Testis (tissue), 3 donors: ENCODE measurements around the gene SCN4A. TPM values are rescaled to one million over a fixed set of nuclear protein-coding genes. Genes with fewer than 3 reads are reported as not detected.

ENCODE experiments used
- DNase-seq: peaks from one replicate; pipeline ENCODE4 v3.0.0-alpha.2; 2019
- H3K27ac ChIP-seq, 2 donors: fragments of 200-600 bp; sonication (generic); one replicate each; pipeline ENCODE4 v1.5.1; 2019
- H3K27me3 ChIP-seq: fragments of 200-600 bp; sonication (generic); one replicate; pipeline ENCODE4 v1.5.1; 2019
- H3K36me3 ChIP-seq: fragments of 200-600 bp; sonication (generic); one replicate; pipeline ENCODE4 v1.5.1; 2017; ENCODE audit warnings: low read depth; ENCODE audit errors: missing control alignments
- H3K4me1 ChIP-seq: fragments of 200-600 bp; sonication (generic); one replicate; pipeline ENCODE4 v1.5.1; 2019
- H3K4me3 ChIP-seq, 2 donors: fragments of 200-600 bp; sonication (generic); one replicate each; pipeline ENCODE4 v1.5.1; 2017 to 2019
- H3K9me3 ChIP-seq: fragments of 200-600 bp; sonication (generic); one replicate; pipeline ENCODE4 v1.5.1; 2017
- CTCF ChIP-seq, 3 experiments: fragments of 450-650 bp in 2 of 3; fragments of 200-600 bp in 1 of 3; sonication (generic) in 1 of 3; IDR thresholded peaks; one replicate each; pipeline ENCODE4 v1.5.1; 2016 to 2019; ENCODE audit warnings: antibody characterized with exemption in 3 of 3, mild to moderate bottlenecking in 2 of 3, moderate library complexity in 1 of 3
- POLR2A ChIP-seq: fragments of 450-650 bp; IDR thresholded peaks from one replicate; pipeline ENCODE4 v1.6.1; 2017; ENCODE audit warnings: antibody characterized with exemption, mild to moderate bottlenecking, moderate library complexity
- WGBS, 2 donors: methylation state at CpG; one replicate each; pipeline ENCODE4 v1.1.5; 2018; 5-methylcytosine and 5-hydroxymethylcytosine counted together
- intact Hi-C: fragments of 100-400 bp; cut with DNase I; formaldehyde crosslinking; loops from one replicate; pipeline ENCODE4 v1.15.1; 2023; ENCODE audit warnings: low total_unique reads
- polyA plus RNA-seq: library from polyadenylated mRNA; stranded (reverse); fragments of 350-450 nt; fragmentation: Illumina TruSeq; extraction: RNeasy Lipid Tissue Mini Kit (QIAGEN cat#74804); gene quantifications from one replicate; pipeline ENCODE4 v1.2.3, GENCODE V29; 2014; ENCODE audit warnings: low read depth, low replicate concordance; ENCODE audit not compliant: insufficient read depth
- total RNA-seq, 2 donors: library from RNA; depleted of rRNA; stranded (reverse); fragments of >200 nt; gene quantifications; one replicate each; pipeline ENCODE4 v1.2.3, GENCODE V29; 2016

Gene SCN4A
- total and polyA plus RNA-seq, 3 donors from 2014 or later, result 2.0 to 2.8 (median 2.3) TPM

- no peak overlapping the region for H3K4me3 ChIP-seq
- H3K27me3 ChIP-seq, result no peaks in the 10 kb centered on the region
- TF ChIP-seq CTCF (IDR thresholded peaks at IDR 0.05) (no peak), POLR2A (no peak)
- H3K4me1 ChIP-seq, result no peaks in the 10 kb centered on the region
- H3K27ac ChIP-seq, result no peak overlapping the region
- intact Hi-C loops, result no loop called here
- no peaks in the 10 kb centered on the region for H3K9me3 ChIP-seq
- WGBS, 2 donors, result 88 to 89% methylated on average over 4 to 6 of the region's 6 CpGs
- DNase-seq, result no peak
- H3K36me3 ChIP-seq, result no peaks in the 10 kb centered on the region
Observed at GRCh38 chr17:63973247-63973646, 529 bp upstream of the SCN4A start.

GRCh38 chr17:63969278-63969677, 3.4 kb downstream of the SCN4A start:
- 80 to 87% methylated on average over 9 to 10 of the region's 10 CpGs for WGBS, 2 donors
- H3K27me3 ChIP-seq, result no peaks in the 10 kb centered on the region
- TF ChIP-seq POLR2A, result no peak
- TF ChIP-seq CTCF (IDR thresholded peaks at IDR 0.05), result no peak
- H3K36me3 ChIP-seq, result no peaks in the 10 kb centered on the region
- H3K4me3 ChIP-seq, result no peak overlapping the region
- no peak for DNase-seq
- H3K4me1 ChIP-seq, result no peaks in the 10 kb centered on the region
- no peaks in the 10 kb centered on the region for H3K9me3 ChIP-seq
- H3K27ac ChIP-seq, result no peak overlapping the region
- intact Hi-C loops, result no loop called here

GRCh38 chr17:63967953-63968352, 4.8 kb downstream of the SCN4A start:
- Histone ChIP-seq H3K4me1 (peaks cover 5% of the 10 kb centered on the region), H3K27ac (no peak overlapping the region), H3K9me3 (no peaks in the 10 kb centered on the region), H3K36me3 (no peaks in the 10 kb centered on the region), H3K27me3 (no peaks in the 10 kb centered on the region), H3K4me3 (no peak overlapping the region)
- 90 to 92% methylated on average over 14 to 19 of the region's 19 CpGs for WGBS, 2 donors
- no peak for TF ChIP-seq CTCF (IDR thresholded peaks at IDR 0.05)
- no peak for TF ChIP-seq POLR2A
- intact Hi-C loops, result no loop called here
- DNase-seq, result no peak

- Histone ChIP-seq H3K36me3 (no peaks in the 10 kb centered on the region), H3K27me3 (no peaks in the 10 kb centered on the region), H3K9me3 (no peaks in the 10 kb centered on the region), H3K27ac (no peak overlapping the region), H3K4me3 (no peak overlapping the region), H3K4me1 (peaks cover 7% of the 10 kb centered on the region)
- WGBS, 2 donors, result 86 to 91% methylated on average over 11 of the region's 11 CpGs
- no peak for TF ChIP-seq POLR2A
- no peak for TF ChIP-seq CTCF (IDR thresholded peaks at IDR 0.05)
- no peak for DNase-seq
- intact Hi-C loops, result no loop called here
Observed at GRCh38 chr17:63966646-63967264, 6.0 kb downstream of the SCN4A start.

- peaks cover 7% of the 10 kb centered on the region for H3K4me1 ChIP-seq
- H3K4me3 ChIP-seq, result no peak overlapping the region
- WGBS, 2 donors, result 71 to 89% methylated on average over 4 of the region's 4 CpGs
- intact Hi-C loops, result no loop called here
- TF ChIP-seq CTCF (IDR thresholded peaks at IDR 0.05), result no peak
- TF ChIP-seq POLR2A, result no peak
- no peak for DNase-seq
- H3K27me3 ChIP-seq, result no peaks in the 10 kb centered on the region
- no peaks in the 10 kb centered on the region for H3K36me3 ChIP-seq
- H3K27ac ChIP-seq, result no peak overlapping the region
- H3K9me3 ChIP-seq, result no peaks in the 10 kb centered on the region
Observed at GRCh38 chr17:63963123-63963522, 9.6 kb downstream of the SCN4A start.
